ENCODE measurements around the gene RRP1B.
A peak's percentile ranks its signal among the peaks of the same experiment; 100 is the strongest.
"Not testable (repeated sequence)": the region's sequence is repeated elsewhere in the genome, so short reads cannot be mapped to it uniquely, and the experiment has no call there.

RRP1B gene

GRCh38 chr21:43659136-43660000 is at the start of gene RRP1B, which contains the start of gene HSF2BP:
TSS of gene RRP1B (plus strand) at chr21:43659560. CDS start at chr21:43659665, 105 bp downstream.
TSS of gene HSF2BP (minus strand) at chr21:43659488. CDS start at chr21:43658096, 1,392 bp downstream.
- DNase-seq: peak; percentile 69

DNA sequence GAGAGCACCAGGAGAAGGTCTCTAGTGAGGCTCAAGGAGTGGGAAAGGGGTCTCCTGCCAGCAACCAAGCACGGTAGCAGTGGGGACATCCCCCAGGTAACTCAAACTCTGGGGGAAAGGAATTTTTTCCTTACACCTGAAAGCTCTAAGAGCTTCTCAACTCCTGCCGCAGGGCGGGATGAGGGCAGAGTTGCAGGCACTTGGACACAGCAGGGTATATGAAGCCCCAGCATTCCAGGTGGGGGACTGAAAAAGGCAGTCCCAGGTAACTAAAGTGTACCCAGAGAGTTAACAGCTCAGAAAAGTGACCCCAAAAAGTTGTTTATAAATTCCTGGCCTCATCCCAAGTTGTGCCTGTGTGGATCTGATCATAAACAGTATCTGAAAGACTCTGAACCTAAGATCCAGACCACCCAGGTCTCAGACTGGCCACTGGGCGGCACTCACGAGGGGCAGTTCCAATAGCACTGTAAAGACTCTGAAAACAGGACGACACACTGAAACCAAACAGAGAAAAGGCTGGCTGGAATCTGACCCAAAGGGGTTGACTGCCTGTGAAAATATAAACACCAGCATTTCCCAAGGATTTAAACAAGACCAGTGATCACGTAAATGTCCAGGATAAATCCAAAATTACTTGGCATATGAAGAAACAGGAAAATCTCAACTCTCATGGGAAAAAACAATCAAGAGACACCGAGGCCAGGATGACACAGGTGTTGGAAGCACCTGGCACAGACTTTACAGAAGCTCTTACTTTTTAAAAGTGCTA is 47.6 kb upstream of the RRP1B start:
- no peak for DNase-seq

DNA sequence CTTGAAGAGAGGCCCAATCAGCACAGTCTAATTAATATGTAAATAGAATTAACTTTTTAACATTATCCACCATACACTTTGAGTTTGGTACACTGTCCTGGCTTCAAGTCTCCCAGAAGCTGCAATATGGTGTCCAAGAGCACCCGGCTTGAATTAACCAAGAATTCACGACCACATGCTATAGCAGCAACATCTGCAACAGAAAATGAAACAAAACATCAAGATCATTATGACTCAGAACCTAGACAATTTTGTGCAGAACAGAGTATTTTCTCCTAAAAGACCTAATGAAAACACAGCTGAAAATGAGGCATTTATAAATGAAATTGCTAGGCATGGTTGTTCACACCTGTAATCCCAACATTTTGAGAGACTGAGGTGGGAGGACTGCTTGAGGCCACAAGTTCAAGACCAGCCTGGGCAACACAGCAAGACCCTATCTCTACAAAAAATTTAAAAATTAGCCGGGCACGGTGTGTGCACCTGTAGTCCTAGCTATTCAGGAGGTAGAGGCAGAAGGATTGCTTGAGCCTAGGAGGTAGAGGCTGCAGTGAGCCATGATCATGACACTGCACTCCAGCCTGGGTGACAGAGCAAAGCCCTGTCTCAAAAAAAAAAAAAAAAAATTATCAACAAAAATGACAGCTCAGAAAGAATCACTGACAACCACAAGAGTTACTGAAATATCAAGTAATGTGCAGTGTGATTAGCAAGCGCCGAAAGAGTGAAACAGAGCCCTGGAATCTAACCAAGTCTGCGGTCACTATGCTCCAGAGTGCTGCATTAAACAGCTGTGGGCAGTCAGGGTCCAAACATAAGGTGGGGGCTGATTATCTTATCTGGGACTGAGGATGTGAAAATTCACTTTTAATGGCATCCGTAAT is 45.4 kb upstream of the RRP1B start:
- no peak for DNase-seq

DNA sequence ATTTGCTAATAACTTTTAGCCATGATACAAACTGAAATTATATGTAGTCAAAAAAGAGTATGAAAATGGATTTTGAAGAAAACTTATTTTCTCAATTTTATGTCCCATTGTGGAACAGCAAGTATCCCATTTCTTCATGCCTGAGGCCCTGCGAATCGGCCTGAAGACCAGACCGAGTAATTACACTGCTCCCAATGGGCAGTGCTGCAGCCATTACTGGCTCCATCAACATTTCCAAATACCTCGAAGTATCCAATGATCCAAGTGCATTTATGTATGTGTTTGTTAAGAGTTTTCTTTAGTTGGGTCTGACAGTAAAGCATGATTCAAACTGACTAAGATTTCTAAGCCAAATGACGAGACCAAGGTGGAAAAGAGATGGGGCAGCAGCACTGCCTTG is 44.5 kb upstream of the RRP1B start:
- DNase-seq: no peak

GRCh38 chr21:43616861-43617260 is 42.5 kb upstream of the RRP1B start:
- not testable (repeated sequence) for DNase-seq

GRCh38 chr21:43618940-43619339 is 40.4 kb upstream of the RRP1B start:
- no peak for DNase-seq

DNA sequence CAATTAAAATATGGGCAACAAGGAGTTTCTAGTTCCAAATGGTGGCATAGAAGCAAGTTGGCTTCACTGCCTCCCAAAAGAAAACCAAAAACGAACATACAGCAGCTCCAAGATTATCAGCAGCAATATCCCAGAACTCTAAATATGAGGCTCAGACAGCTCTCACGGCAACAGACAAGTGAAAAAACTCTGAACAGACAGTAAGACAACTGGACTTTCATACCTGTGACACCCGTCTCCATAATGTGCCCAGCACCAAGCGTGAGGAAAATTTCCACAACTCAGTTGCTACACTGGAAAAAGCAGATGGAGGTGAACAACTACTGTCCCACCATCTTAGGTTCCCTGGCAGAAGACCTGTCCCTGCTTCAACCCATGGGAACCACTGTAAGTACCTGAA is 40.0 kb upstream of the RRP1B start:
- no peak for DNase-seq

DNA sequence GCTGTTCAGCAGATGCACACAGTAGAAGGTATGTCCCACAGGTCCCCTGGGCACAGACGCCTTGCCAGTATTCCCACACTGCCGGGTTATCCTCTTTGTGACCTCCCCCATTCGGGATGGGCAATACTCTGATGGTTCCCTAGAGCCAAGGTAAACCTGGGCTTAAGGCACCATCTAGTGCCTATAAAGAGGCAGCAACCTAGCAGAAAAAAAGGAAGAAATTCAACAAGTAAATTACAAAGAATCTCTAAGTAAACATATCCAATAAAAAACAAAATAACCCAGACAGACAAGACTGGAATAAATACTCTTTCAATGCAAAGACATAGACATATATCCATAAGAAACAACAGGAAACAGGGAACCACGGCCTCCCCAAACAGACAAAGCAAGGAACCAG is 39.5 kb upstream of the RRP1B start:
- no peak for DNase-seq

DNA sequence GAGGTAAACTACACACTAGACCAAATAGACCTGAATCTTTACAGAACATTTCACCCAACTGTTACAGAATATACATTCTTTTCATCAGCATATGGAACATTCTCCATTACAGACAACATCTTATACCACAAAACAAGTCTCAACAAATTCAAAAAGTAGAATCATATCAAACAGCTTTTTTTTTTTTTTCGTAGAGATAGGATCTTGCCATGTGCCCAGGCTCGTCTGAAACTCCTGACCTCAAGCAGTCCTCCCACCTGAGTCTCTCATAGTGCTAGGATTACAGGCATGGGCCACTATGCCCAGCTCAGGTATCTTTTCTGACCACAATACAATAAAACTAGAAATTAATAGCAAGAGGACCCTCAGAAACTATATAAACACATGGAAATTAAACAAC is 36.6 kb upstream of the RRP1B start:
- DNase-seq: no peak

- DNase-seq: no peak
Observed at GRCh38 chr21:43623588-43623987, 35.8 kb upstream of the RRP1B start.

DNA sequence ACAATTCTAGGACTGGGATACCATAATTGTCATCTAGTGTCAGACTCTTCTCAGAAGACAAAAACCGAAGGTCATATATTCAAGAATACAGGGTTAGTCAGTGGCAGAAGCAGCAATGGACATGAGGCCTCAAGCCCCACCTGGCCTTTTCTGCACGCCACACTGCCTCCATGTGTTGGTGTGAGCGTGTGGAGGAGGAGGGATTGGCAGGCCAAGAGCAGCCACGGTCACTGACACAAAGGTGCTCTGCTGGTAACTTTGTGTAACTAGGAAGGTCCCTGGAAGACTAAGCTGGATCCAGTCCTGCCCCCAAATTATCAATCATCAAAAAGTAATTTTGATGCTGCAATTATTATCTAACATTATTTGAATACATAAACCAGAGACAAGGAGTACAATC is 35.0 kb upstream of the RRP1B start:
- no peak for DNase-seq

DNA sequence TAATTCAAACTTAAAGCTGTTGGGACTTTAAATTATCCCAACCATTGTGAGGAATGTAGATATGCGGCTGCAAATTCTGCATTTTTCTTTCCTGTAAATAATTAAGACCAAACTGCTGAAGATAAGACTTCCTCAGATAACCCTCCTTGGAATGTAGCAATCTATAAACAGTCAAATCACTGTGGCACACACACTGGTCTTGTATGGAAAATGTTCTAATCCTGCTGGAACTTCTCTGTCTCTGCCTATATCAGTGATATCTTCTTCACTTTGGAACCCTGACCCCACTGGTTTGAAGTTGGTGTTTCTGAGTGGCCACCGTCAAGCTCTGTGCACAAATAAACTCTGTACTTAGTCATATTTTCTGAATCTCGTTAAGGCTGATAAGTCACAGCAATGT is 33.0 kb upstream of the RRP1B start:
- no peak for DNase-seq

DNA sequence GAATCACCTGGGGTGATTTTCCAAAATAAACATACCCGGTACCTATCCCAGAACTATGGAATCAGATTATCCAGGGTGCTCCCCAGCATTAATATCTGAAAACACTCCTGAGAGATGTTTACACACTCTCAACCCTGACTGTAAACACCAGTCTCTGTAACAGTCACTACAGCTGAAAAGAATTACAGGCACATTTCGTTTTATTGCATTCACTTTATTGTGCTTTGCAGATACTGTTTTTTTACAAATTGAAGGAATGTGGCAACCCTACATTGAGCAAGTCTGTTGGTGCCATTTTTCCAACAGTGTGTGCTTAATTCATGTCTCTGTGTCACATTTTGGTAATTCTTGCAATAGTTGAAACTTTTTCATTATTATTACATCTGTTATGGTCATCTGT is 31.8 kb upstream of the RRP1B start:
- DNase-seq: no peak

- no peak for DNase-seq
Observed at GRCh38 chr21:43631411-43632107, 27.8 kb upstream of the RRP1B start.

- no peak for DNase-seq
Observed at GRCh38 chr21:43632373-43632905, 26.9 kb upstream of the RRP1B start.

- DNase-seq: no peak
Observed at GRCh38 chr21:43634618-43635017, 24.7 kb upstream of the RRP1B start.

- DNase-seq: no peak
Observed at GRCh38 chr21:43635436-43635835, 23.9 kb upstream of the RRP1B start.

DNA sequence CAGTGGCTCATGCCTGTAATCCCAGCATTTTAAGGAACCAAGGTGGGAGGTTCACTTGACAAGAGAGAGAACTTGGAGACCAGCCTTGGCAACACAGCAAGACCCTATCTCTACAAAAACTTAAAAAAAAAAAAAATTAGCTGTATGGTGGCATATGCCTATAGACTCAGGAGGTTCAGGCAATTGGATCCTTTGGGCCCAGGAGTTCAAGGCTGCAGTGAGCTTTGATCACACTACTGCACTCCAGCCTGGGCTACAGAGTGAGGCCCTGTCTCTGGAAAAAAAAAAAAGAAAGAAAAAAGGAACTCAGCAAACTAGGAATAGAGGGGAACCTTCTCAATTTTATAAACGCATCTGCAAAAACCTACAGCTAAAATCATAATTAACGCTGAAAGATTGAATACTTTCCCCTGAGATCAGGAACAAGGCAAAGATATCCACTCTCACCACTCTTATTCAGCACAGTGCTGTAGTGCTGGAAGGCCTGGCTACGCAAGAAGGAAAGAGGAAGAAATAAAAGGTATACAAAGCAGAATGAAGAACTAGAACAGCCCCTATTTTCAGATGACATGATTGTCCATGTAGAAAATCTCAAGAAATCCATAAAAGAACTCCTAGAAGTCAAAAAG is 21.7 kb upstream of the RRP1B start:
- no peak for DNase-seq

DNA sequence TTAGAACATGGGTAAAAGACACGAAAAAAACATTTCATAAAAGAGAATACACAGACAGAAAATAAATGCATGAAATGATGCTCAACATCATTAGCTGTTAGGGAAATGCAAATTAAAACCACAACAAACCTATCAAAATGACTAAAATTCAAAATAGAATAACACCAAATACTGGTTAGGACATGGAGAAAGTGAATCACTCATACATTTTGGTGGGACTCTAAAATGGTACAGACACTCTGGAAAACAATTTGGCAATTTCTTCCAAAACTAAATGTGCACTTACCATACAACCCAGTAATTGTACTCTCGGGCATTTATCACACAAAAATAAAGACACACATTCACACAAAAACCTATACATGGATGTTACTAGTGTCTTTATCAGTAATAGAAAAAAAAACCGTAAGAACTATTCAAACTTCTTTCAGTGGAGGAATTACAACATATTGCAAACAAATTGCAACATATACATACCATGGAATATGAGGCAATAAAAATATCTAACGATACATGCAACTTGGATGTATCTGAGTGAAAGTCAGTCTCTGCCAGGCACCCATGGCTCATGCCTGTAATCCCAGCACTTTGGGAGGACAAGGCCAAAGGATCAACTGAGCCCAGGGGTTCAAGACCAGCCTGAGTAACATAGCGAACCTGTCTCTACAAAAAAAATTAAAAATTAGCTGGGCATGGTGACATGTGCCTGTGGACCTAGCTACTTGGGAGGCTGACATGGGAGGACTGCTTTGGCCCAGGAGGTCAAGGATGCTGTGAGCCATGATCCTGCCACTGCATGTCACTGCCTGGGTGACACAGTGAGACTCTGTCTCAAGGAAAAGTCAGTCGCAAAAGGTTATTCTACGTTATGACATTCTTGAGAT is 19.6 kb upstream of the RRP1B start:
- DNase-seq: no peak

- no peak for DNase-seq
Observed at GRCh38 chr21:43640400-43640799, 19.0 kb upstream of the RRP1B start.

GRCh38 chr21:43643193-43643592 is 16.2 kb upstream of the RRP1B start:
- DNase-seq: no peak

All from CD4-positive, alpha-beta T cell treated with Interleukin-4 for 4 hours (primary cell).